ENCODE measurements around the gene TSHZ2. TPM values are rescaled to one million over a fixed set of nuclear protein-coding genes. Genes with fewer than 3 reads are reported as not detected.

TSHZ2 gene
- polyA plus RNA-seq, 1 donor from 2014 or later: 4.6 TPM

DNA sequence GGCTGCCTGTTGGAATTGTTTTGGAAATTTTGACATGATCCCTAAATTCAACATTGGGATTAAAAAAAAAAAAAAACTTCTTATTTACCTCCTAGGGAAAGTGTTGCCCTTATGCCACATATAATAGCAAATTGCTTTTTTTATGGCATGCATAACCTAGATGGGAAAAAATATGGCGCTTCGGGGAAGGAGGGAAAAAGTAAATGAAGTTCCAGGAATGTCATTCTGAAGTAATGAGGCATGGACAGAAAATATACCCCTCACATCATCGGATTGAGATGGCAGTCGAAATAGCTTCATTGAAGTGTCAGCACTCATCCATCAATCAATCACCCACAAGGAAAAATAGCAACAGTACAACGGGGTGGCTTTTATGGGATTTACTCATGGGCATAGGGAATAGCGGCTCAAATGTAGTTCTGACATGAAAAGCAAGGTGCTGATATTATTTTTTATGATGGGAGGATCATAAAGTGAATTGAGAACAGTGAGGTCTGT, 516.7 kb downstream of the TSHZ2 start:
- Histone ChIP-seq H3K9me2 (ENCODE audit: insufficient read depth, low read length) (no peaks in the 10 kb centered on the region), H3K9ac (ENCODE audit: low read length) (no peak overlapping the region), H3K27me3 (ENCODE audit: insufficient read depth, low read depth, low read length) (no peaks in the 10 kb centered on the region), H3K4me2 (ENCODE audit: low read length) (no peak overlapping the region), H2AFZ (ENCODE audit: low read depth, low read length) (no peak overlapping the region), H3K9me3 (ENCODE audit: low read length) (no peaks in the 10 kb centered on the region), H3F3A (ENCODE audit: insufficient read depth, low read length, poor library complexity, severe bottlenecking) (no peaks in the 10 kb centered on the region), H3K36me3 (ENCODE audit: insufficient read depth, low read length) (no peaks in the 10 kb centered on the region), H3K79me2 (replicated peaks; ENCODE audit: insufficient read depth, low read length) (no peaks in the 10 kb centered on the region), H4K20me1 (ENCODE audit: insufficient read depth) (no peaks in the 10 kb centered on the region), H3K27ac (ENCODE audit: low read length) (no peak overlapping the region), H3K4me3 (ENCODE audit: low read length) (no peak overlapping the region)
- TF ChIP-seq EP300 (conservative IDR thresholded peaks at IDR 0.05; ENCODE audit: poor library complexity, severe bottlenecking): peak; percentile 95
- no peak for TF ChIP-seq TAF1 (IDR thresholded peaks at IDR 0.05; ENCODE audit: low read depth)
- peak; percentile 80 for TF ChIP-seq POLR2AphosphoS5 (IDR thresholded peaks at IDR 0.05)
- TF ChIP-seq, protein P1, sequence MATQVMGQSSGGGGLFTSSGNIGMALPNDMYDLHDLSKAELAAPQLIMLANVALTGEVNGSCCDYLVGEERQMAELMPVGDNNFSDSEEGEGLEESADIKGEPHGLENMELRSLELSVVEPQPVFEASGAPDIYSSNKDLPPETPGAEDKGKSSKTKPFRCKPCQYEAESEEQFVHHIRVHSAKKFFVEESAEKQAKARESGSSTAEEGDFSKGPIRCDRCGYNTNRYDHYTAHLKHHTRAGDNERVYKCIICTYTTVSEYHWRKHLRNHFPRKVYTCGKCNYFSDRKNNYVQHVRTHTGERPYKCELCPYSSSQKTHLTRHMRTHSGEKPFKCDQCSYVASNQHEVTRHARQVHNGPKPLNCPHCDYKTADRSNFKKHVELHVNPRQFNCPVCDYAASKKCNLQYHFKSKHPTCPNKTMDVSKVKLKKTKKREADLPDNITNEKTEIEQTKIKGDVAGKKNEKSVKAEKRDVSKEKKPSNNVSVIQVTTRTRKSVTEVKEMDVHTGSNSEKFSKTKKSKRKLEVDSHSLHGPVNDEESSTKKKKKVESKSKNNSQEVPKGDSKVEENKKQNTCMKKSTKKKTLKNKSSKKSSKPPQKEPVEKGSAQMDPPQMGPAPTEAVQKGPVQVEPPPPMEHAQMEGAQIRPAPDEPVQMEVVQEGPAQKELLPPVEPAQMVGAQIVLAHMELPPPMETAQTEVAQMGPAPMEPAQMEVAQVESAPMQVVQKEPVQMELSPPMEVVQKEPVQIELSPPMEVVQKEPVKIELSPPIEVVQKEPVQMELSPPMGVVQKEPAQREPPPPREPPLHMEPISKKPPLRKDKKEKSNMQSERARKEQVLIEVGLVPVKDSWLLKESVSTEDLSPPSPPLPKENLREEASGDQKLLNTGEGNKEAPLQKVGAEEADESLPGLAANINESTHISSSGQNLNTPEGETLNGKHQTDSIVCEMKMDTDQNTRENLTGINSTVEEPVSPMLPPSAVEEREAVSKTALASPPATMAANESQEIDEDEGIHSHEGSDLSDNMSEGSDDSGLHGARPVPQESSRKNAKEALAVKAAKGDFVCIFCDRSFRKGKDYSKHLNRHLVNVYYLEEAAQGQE (IDR thresholded peaks at IDR 0.05; ENCODE audit: borderline replicate concordance): peak; percentile 97
- TF ChIP-seq, protein P2, sequence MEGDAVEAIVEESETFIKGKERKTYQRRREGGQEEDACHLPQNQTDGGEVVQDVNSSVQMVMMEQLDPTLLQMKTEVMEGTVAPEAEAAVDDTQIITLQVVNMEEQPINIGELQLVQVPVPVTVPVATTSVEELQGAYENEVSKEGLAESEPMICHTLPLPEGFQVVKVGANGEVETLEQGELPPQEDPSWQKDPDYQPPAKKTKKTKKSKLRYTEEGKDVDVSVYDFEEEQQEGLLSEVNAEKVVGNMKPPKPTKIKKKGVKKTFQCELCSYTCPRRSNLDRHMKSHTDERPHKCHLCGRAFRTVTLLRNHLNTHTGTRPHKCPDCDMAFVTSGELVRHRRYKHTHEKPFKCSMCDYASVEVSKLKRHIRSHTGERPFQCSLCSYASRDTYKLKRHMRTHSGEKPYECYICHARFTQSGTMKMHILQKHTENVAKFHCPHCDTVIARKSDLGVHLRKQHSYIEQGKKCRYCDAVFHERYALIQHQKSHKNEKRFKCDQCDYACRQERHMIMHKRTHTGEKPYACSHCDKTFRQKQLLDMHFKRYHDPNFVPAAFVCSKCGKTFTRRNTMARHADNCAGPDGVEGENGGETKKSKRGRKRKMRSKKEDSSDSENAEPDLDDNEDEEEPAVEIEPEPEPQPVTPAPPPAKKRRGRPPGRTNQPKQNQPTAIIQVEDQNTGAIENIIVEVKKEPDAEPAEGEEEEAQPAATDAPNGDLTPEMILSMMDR (IDR thresholded peaks at IDR 0.05; ENCODE audit: poor library complexity, severe bottlenecking): no peak

DNA sequence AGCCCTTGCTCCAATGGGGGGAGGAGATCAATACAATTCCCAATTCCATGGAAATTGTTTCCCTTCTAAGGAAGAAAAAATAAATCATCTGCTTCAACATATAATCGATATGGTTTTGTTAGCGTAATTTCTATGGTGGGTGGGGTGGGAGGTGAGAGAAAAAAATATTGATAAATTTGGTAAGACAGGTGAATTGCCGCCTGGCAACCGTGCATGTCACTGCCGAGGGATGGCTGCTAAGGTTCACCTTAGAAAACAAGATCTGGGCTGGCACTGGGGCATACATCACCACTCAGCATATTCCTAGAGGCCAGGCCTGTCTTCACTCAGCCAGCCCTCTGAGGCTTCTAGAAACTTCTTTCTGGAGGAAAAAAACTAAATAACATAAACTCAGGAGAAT, 517.4 kb downstream of the TSHZ2 start:
- Histone ChIP-seq H3K27ac (ENCODE audit: low read length) (no peak overlapping the region), H3K27me3 (ENCODE audit: insufficient read depth, low read depth, low read length) (no peaks in the 10 kb centered on the region), H3K79me2 (replicated peaks; ENCODE audit: insufficient read depth, low read length) (no peaks in the 10 kb centered on the region), H3K4me3 (ENCODE audit: low read length) (no peak overlapping the region), H3K9ac (ENCODE audit: low read length) (no peak overlapping the region), H3F3A (ENCODE audit: insufficient read depth, low read length, poor library complexity, severe bottlenecking) (no peaks in the 10 kb centered on the region), H3K4me2 (ENCODE audit: low read length) (no peak overlapping the region), H3K9me3 (ENCODE audit: low read length) (no peaks in the 10 kb centered on the region), H3K36me3 (ENCODE audit: insufficient read depth, low read length) (no peaks in the 10 kb centered on the region), H2AFZ (ENCODE audit: low read depth, low read length) (no peak overlapping the region), H4K20me1 (ENCODE audit: insufficient read depth) (no peaks in the 10 kb centered on the region), H3K9me2 (ENCODE audit: insufficient read depth, low read length) (no peaks in the 10 kb centered on the region)
- TF ChIP-seq POLR2AphosphoS5 (IDR thresholded peaks at IDR 0.05): no peak
- no peak for TF ChIP-seq SMC3 (conservative IDR thresholded peaks at IDR 0.05; ENCODE audit: poor library complexity)
- TF ChIP-seq EZH2 (IDR thresholded peaks at IDR 0.05; ENCODE audit: borderline replicate concordance, insufficient read depth, low read length, poor library complexity, severe bottlenecking): no peak

DNA sequence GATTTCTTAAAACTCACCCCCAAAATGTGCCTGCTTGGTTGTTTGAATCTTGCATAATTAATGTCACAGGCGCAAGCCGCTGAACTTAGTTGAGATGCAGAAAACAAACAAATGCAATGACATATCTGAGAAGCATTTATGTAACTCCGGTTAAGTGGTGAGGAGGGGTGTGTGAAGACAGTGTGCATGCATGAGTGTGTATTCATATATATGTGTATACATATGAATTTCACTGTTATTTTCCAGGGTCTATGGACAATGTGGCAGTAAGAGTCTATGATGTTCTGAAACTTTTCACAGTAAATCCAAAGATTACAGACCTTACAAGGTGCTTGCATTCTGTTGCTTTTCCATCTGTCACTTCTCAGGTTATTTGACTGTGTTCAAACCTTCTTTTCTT, 518.5 kb downstream of the TSHZ2 start:
- Histone ChIP-seq H3K27me3 (ENCODE audit: insufficient read depth, low read depth, low read length) (no peaks in the 10 kb centered on the region), H3K9ac (ENCODE audit: low read length) (no peak overlapping the region), H2AFZ (ENCODE audit: low read depth, low read length) (no peak overlapping the region), H3K9me3 (ENCODE audit: low read length) (no peaks in the 10 kb centered on the region), H3K27ac (ENCODE audit: low read length) (no peak overlapping the region), H4K20me1 (ENCODE audit: insufficient read depth) (no peaks in the 10 kb centered on the region), H3K4me2 (ENCODE audit: low read length) (no peak overlapping the region), H3K4me3 (ENCODE audit: low read length) (no peak overlapping the region), H3F3A (ENCODE audit: insufficient read depth, low read length, poor library complexity, severe bottlenecking) (no peaks in the 10 kb centered on the region), H3K36me3 (ENCODE audit: insufficient read depth, low read length) (no peaks in the 10 kb centered on the region), H3K9me2 (ENCODE audit: insufficient read depth, low read length) (no peaks in the 10 kb centered on the region), H3K79me2 (replicated peaks; ENCODE audit: insufficient read depth, low read length) (no peaks in the 10 kb centered on the region)
- no peak for TF ChIP-seq TAF1 (IDR thresholded peaks at IDR 0.05; ENCODE audit: low read depth)
